GM12892 (cell line): ENCODE measurements around the gene SLF2.

ENCODE experiments used
- DNase-seq: peaks from one replicate; pipeline ENCODE4 v3.0.0; 2011; ENCODE audit not compliant: insufficient read length
- FAIRE-seq: peaks from 2 replicates; lab custom pipeline; 2011; peaks lifted over from hg19 to GRCh38; lab: Jason Lieb, UNC
- POLR2A ChIP-seq: IDR thresholded peaks from 2 replicates; pipeline ENCODE4 v1.6.1; 2011; ENCODE audit warnings: low read depth, low read length, control low read depth
- POLR2AphosphoS5 ChIP-seq: IDR thresholded peaks from 2 replicates; pipeline ENCODE4 v1.6.1; 2011; ENCODE audit warnings: low read depth, low read length, control low read depth
- TAF1 ChIP-seq: IDR thresholded peaks from 2 replicates; pipeline ENCODE4 v1.6.1; 2011; ENCODE audit warnings: low read depth, mild to moderate bottlenecking, control low read depth, low read length, borderline replicate concordance

SLF2 gene

GRCh38 chr10:100982916-100983830 lies 70.4 kb downstream of the SLF2 start:
- no peak for DNase-seq
- TF ChIP-seq TAF1 (no peak), POLR2AphosphoS5 (no peak), POLR2A (no peak)
- FAIRE-seq: no peak

GRCh38 chr10:100983868-100984671 lies 71.3 kb downstream of the SLF2 start:
- FAIRE-seq (no peak), DNase-seq (no peak)
- TF ChIP-seq TAF1: no peak
- no peak for TF ChIP-seq POLR2AphosphoS5
- no peak for TF ChIP-seq POLR2A

- DNase-seq (no peak), FAIRE-seq (no peak)
- TF ChIP-seq POLR2AphosphoS5: no peak
- no peak for TF ChIP-seq POLR2A
- TF ChIP-seq TAF1: no peak
Observed at GRCh38 chr10:100984672-100985177, 72.0 kb downstream of the SLF2 start.

GRCh38 chr10:100985336-100985735 lies 72.6 kb downstream of the SLF2 start:
- TF ChIP-seq POLR2A (no peak), POLR2AphosphoS5 (no peak), TAF1 (no peak)
- no peak for FAIRE-seq
- DNase-seq: no peak

GRCh38 chr10:100986623-100986951 lies 73.8 kb downstream of the SLF2 start:
- TF ChIP-seq TAF1: no peak
- no peak for TF ChIP-seq POLR2A
- TF ChIP-seq POLR2AphosphoS5: no peak
- FAIRE-seq: peak; percentile 36

GRCh38 chr10:100986952-100987684 lies 74.4 kb downstream of the SLF2 start, which contains the start of the genes MRPL43 and TWNK:
Gene MRPL43, minus strand, starts transcription at chr10:100987497. Its CDS starts 54 bp downstream, at chr10:100987443.
Gene TWNK, plus strand, starts transcription at chr10:100987543. Its CDS starts 668 bp downstream, at chr10:100988211.
- peak; percentile 94 for DNase-seq
- peak; percentile 65 for TF ChIP-seq POLR2AphosphoS5
- TF ChIP-seq TAF1: peak; percentile 43; the same call in 1 of the 2 replicates
- TF ChIP-seq POLR2A: peak; percentile 83; the same call in 1 of the 2 replicates
- FAIRE-seq: peak; percentile 98

More at GRCh38 chr10:100986623-100986951, 73.8 kb downstream of the SLF2 start:
- DNase-seq: no peak

GRCh38 chr10:100987685-100988049 lies 74.9 kb downstream of the SLF2 start:
- DNase-seq (no peak), FAIRE-seq (no peak)
- TF ChIP-seq POLR2AphosphoS5 (0 out of 2 replicates have a peak, but pooled peaks have one; percentile 14), POLR2A (no peak), TAF1 (no peak)

- no peak for FAIRE-seq
- TF ChIP-seq POLR2A: no peak
- no peak for TF ChIP-seq POLR2AphosphoS5
- TF ChIP-seq TAF1: no peak
- DNase-seq: no peak
Observed at GRCh38 chr10:100988166-100988565, 75.4 kb downstream of the SLF2 start.

- DNase-seq (no peak), FAIRE-seq (no peak)
- TF ChIP-seq POLR2A: no peak
- TF ChIP-seq TAF1: no peak
- no peak for TF ChIP-seq POLR2AphosphoS5
Observed at GRCh38 chr10:100989088-100989487, 76.3 kb downstream of the SLF2 start.

GRCh38 chr10:100993986-100994708 lies 81.4 kb downstream of the SLF2 start:
- TF ChIP-seq POLR2AphosphoS5 (no peak), TAF1 (no peak), POLR2A (no peak)
- DNase-seq: no peak
- no peak for FAIRE-seq

- TF ChIP-seq POLR2AphosphoS5 (no peak), TAF1 (no peak), POLR2A (no peak)
- FAIRE-seq (no peak), DNase-seq (no peak)
Observed at GRCh38 chr10:100995181-100995580, 82.4 kb downstream of the SLF2 start.
